T1000 (cell line): Measurements from ENCODE around the gene ZNF701.
A peak's percentile ranks its signal among the peaks of the same experiment; 100 is the strongest.
"Not testable (repeated sequence)": the region's sequence is repeated elsewhere in the genome, so short reads cannot be mapped to it uniquely, and the experiment has no call there.

Experiments used
- DNase-seq: peaks from one replicate; lab custom pipeline; 2025; ENCODE audit warnings: mixed read lengths; lab: John Stamatoyannopoulos, UW

The ZNF701 gene

GRCh38 chr19:52566588-52566987, 3.5 kb upstream of the ZNF701 start:
- DNase-seq = no peak

GRCh38 chr19:52567921-52568320, 2.2 kb upstream of the ZNF701 start:
- no peak for DNase-seq

GRCh38 chr19:52569638-52569999, 468 bp upstream of the ZNF701 start:
- DNase-seq = not testable (repeated sequence)

- no peak for DNase-seq
These were observed 14.8 kb downstream of the ZNF701 start for GRCh38 chr19:52584736-52585440.

- DNase-seq = no peak
These were observed 15.5 kb downstream of the ZNF701 start for GRCh38 chr19:52585604-52586003.

GRCh38 chr19:52590728-52591127, 20.6 kb downstream of the ZNF701 start:
- DNase-seq = no peak

GRCh38 chr19:52592301-52592700, 22.2 kb downstream of the ZNF701 start:
- no peak for DNase-seq

- DNase-seq = not testable (repeated sequence)
These were observed 23.4 kb downstream of the ZNF701 start for GRCh38 chr19:52593441-52593840.

GRCh38 chr19:52599241-52599640, 29.2 kb downstream of the ZNF701 start:
- DNase-seq = no peak

GRCh38 chr19:52600639-52601024, 30.5 kb downstream of the ZNF701 start:
- DNase-seq = no peak

GRCh38 chr19:52601025-52601973, 31.2 kb downstream of the ZNF701 start:
- peak; percentile 89 for DNase-seq

- DNase-seq = not testable (repeated sequence)
These were observed 31.9 kb downstream of the ZNF701 start for GRCh38 chr19:52601974-52602366.

GRCh38 chr19:52602941-52603340, 32.9 kb downstream of the ZNF701 start:
- no peak for DNase-seq

GRCh38 chr19:52603558-52604207, 33.6 kb downstream of the ZNF701 start:
- no peak for DNase-seq

- DNase-seq = no peak
These were observed 43.3 kb downstream of the ZNF701 start for GRCh38 chr19:52613299-52613906.

- no peak for DNase-seq
These were observed 51.3 kb downstream of the ZNF701 start for GRCh38 chr19:52621376-52621775.

- DNase-seq = no peak
These were observed 52.2 kb downstream of the ZNF701 start for GRCh38 chr19:52622261-52622660.

GRCh38 chr19:52626915-52627314, 56.8 kb downstream of the ZNF701 start:
- no peak for DNase-seq

GRCh38 chr19:52627441-52627840, 57.4 kb downstream of the ZNF701 start:
- not testable (repeated sequence) for DNase-seq

- DNase-seq = no peak
These were observed 65.9 kb downstream of the ZNF701 start for GRCh38 chr19:52635786-52636570.
